ENCODE measurements around the gene GABPA.

GRCh38 chr21:25811186-25811585 lies 76.4 kb downstream of the GABPA start:
- TF ChIP-seq CTCF (optimal IDR thresholded peaks at IDR 0.05 in 1 of 3, IDR thresholded peaks at IDR 0.05 in 1 of 3, conservative IDR thresholded peaks at IDR 0.05 in 1 of 3; ENCODE audit: extremely low read depth in 1 of 3, insufficient read depth in 2 of 3, low read length in 3 of 3) (no peak), EZH2 (IDR thresholded peaks at IDR 0.05; ENCODE audit: low read length) (no peak)
